T-cell (primary cell): Measurements from ENCODE around the gene PRRC2B. TPM values are rescaled to one million over a fixed set of nuclear protein-coding genes. Genes with fewer than 3 reads are reported as not detected.

Experiments used
- ATAC-seq, 4 experiments: fragments of 200-7000 bp in 3 of 4; fragments of 150-1000 bp in 1 of 4; cut with Tn5 transposase; replicated peaks in 1 of 4; 1 replicate in 3 of 4; 2 replicates in 1 of 4; pipeline ENCODE4 v1.10.0; 2021; ENCODE audit warnings: moderate library complexity in 3 of 4, mild to moderate bottlenecking in 2 of 4, moderate number of reproducible peaks in 1 of 4
- CTCF ChIA-PET, 2 donors: fragments of 300-600 bp; sonication (Branson Sonifier 250); formaldehyde crosslinking; loops; one replicate each; lab custom pipeline; 2022; ENCODE audit warnings: antibody characterized with exemption in 2 of 2; lab: Charles Lee
- POLR2A ChIA-PET, 2 donors: fragments of 300-600 bp; sonication (Branson Sonifier 250); formaldehyde crosslinking; loops; one replicate each; lab custom pipeline; 2022; ENCODE audit warnings: antibody characterized with exemption in 2 of 2; lab: Charles Lee
- DNase-seq, 35 experiments: peaks; one replicate each; pipeline versions ENCODE4 v3.0.0 to v3.0.0-alpha.2; 2013 to 2023
- H3K27ac ChIP-seq: one replicate; pipeline ENCODE4 v1.5.1; 2013; ENCODE audit warnings: low read length
- H3K27me3 ChIP-seq, 2 experiments: replicated peaks in 1 of 2; 1 replicate in 1 of 2; 2 replicates in 1 of 2; pipeline versions ENCODE4 v1.6.1 to v1.7.0; 2013; ENCODE audit warnings: low read length in 1 of 2, mixed read lengths in 1 of 2; ENCODE audit not compliant: control insufficient read depth in 2 of 2, insufficient read depth in 2 of 2; ENCODE audit errors: extremely low read depth in 1 of 2
- H3K36me3 ChIP-seq, 2 donors: 1 replicate in 1 of 2; 2 replicates in 1 of 2; pipeline versions ENCODE4 v1.6.1 to v1.7.0; 2013; ENCODE audit warnings: low read length in 1 of 2; ENCODE audit not compliant: control insufficient read depth in 2 of 2, insufficient read depth in 1 of 2; ENCODE audit errors: extremely low read depth in 1 of 2
- H3K4me1 ChIP-seq, 2 experiments: 1 replicate in 1 of 2; 2 replicates in 1 of 2; pipeline versions ENCODE4 v1.6.1 to v1.7.0; 2013; ENCODE audit warnings: low read length in 2 of 2, mixed read lengths in 1 of 2; ENCODE audit not compliant: insufficient read depth in 2 of 2, control insufficient read depth in 1 of 2; ENCODE audit errors: extremely low read depth in 1 of 2
- H3K4me3 ChIP-seq, 2 donors: 1 replicate in 1 of 2; 2 replicates in 1 of 2; pipeline versions ENCODE4 v1.5.1 to v1.7.0; 2013; ENCODE audit warnings: mild to moderate bottlenecking in 2 of 2, low read length in 1 of 2, moderate library complexity in 1 of 2; ENCODE audit not compliant: control insufficient read depth in 1 of 2; ENCODE audit errors: extremely low read depth in 1 of 2
- H3K9me3 ChIP-seq: 2 replicates; pipeline ENCODE4 v1.7.0; 2013
- H3K27ac Mint-ChIP-seq, 2 donors: one replicate each; pipeline ENCODE4 v1.8.0; 2020 to 2021; ENCODE audit warnings: mild to moderate bottlenecking in 2 of 2, mixed read lengths in 2 of 2
- H3K27me3 Mint-ChIP-seq, 2 donors: one replicate each; pipeline ENCODE4 v1.8.0; 2021 to 2022; ENCODE audit warnings: mixed read lengths in 2 of 2
- H3K36me3 Mint-ChIP-seq: one replicate; pipeline ENCODE4 v1.8.0; 2021; ENCODE audit warnings: mixed read lengths
- H3K4me1 Mint-ChIP-seq, 3 donors: one replicate each; pipeline ENCODE4 v1.8.0; 2020 to 2022; ENCODE audit warnings: mixed read lengths in 3 of 3, mild to moderate bottlenecking in 1 of 3
- H3K4me3 Mint-ChIP-seq, 3 donors: one replicate each; pipeline ENCODE4 v1.8.0; 2020 to 2022; ENCODE audit warnings: mild to moderate bottlenecking in 3 of 3, mixed read lengths in 3 of 3, moderate library complexity in 3 of 3
- H3K9me3 Mint-ChIP-seq, 3 donors: one replicate each; pipeline ENCODE4 v1.8.0; 2020 to 2022; ENCODE audit warnings: mixed read lengths in 3 of 3
- WGBS: methylation state at CpG from one replicate; pipeline ENCODE4 v1.1.5; 2013; ENCODE audit warnings: missing lambda C conversion rate; ENCODE audit not compliant: insufficient coverage; 5-methylcytosine and 5-hydroxymethylcytosine counted together
- total RNA-seq, 35 experiments: library from RNA in 6 of 35; stranded (reverse) in 6 of 35; fragments of 120-200 nt in 1 of 35; gene quantifications; one replicate each; pipeline versions ENCODE4 v1.2.1 to v1.2.4 and lab custom pipeline; 2013 to 2026

PRRC2B gene
- total RNA-seq, 5 donors from 2014 or later (not counting 1 experiment from before 2014, with no cell fraction given) = 259 to 375 (median 370) TPM

DNA sequence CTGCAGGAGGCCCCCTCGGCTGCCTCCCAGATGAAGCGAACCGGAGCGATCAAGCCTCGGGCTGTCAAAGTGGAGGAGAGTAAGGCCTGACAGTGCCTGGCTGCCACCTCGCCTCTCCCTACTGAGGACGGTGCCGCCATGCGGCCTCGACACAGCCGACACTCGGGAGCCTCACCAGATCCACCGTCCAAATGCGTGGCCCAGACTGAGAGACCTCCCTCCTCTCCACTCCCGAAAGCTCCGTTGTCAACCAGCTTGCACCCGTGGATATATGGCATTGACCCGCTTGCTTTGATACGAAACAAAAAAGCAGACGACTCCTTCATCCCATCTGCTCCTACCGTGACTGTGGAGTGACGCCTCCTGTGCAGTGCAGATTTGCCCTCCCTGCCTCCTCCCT lies 101.9 kb downstream of the PRRC2B start:
- Histone ChIP-seq H3K36me3 (peaks cover 46 to 79% of the 10 kb centered on the region in 2 donors), H3K9me3 (no peaks in the 10 kb centered on the region), H3K27ac (no peak overlapping the region), H3K27me3 (no peaks in the 10 kb centered on the region), H3K4me3 (no peak overlapping the region), H3K4me1 (peaks cover 17 to 40% of the 10 kb centered on the region in 2 experiments)
- DNase-seq = no peak
- Mint-ChIP-seq H3K27ac (peak overlapping the region in 1 of 2 donors; percentile 28), H3K4me3 (no peak overlapping the region), H3K36me3 (peaks cover 51% of the 10 kb centered on the region), H3K9me3 (no peaks in the 10 kb centered on the region), H3K27me3 (no peaks in the 10 kb centered on the region), H3K4me1 (peaks cover 32 to 41% (median 37%) of the 10 kb centered on the region in 3 donors)
- no peak for ATAC-seq
- CTCF ChIA-PET = interaction anchor here in 1 of 2 donors (0.7 kb wide), 1 partner anchor 232 kb away, joined by 3 read pairs; no protein-coding TSS in a partner anchor
- WGBS = 94% methylated on average over 16 of the region's 22 CpGs
- POLR2A ChIA-PET = no interaction called here

DNA sequence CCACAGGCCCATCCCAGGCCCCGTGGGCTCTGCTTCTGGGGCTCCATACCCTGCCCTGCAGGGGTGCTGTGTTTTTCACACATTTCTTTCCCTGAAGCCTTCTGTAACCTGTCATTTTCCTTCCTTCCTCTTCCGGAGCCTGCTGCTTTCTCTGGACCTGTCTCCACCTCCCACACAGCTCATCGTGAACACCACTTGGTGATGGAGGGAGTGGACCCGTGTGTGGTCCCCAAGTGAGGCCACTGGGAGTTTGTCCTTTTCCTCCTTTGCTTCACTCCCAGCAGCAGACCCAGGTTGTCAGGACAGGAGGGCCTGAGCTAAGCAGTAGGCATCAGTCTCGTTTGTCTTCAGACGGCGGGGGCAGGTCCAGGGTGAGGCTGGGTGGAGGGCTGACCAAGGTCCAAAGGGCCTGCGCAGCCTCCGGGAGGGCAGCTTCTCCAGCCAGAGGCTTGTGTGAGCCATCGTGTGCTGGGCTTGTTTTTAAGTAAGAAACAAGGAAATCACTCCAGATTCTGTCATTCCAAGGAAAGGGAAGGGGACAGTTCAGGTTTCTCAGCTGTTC lies 103.0 kb downstream of the PRRC2B start:
- H3K27me3 Mint-ChIP-seq = no peaks in the 10 kb centered on the region
- Histone ChIP-seq H3K9me3 (no peaks in the 10 kb centered on the region), H3K27ac (no peak overlapping the region), H3K27me3 (no peaks in the 10 kb centered on the region), H3K36me3 (peaks cover 39 to 67% of the 10 kb centered on the region in 2 donors), H3K4me3 (no peak overlapping the region), H3K4me1 (peaks cover 28 to 51% of the 10 kb centered on the region in 2 experiments)
- POLR2A ChIA-PET = no interaction called here
- DNase-seq = no peak
- WGBS = 96% methylated on average over 5 of the region's 10 CpGs
- H3K27ac Mint-ChIP-seq = peak overlapping the region; percentile 28 to 63
- H3K36me3 Mint-ChIP-seq = peaks cover 42% of the 10 kb centered on the region
- CTCF ChIA-PET = no interaction called here
- no peaks in the 10 kb centered on the region for H3K9me3 Mint-ChIP-seq
- H3K4me3 Mint-ChIP-seq = no peak overlapping the region
- no peak for ATAC-seq
- peaks cover 44 to 52% (median 48%) of the 10 kb centered on the region in 3 donors for H3K4me1 Mint-ChIP-seq

DNA sequence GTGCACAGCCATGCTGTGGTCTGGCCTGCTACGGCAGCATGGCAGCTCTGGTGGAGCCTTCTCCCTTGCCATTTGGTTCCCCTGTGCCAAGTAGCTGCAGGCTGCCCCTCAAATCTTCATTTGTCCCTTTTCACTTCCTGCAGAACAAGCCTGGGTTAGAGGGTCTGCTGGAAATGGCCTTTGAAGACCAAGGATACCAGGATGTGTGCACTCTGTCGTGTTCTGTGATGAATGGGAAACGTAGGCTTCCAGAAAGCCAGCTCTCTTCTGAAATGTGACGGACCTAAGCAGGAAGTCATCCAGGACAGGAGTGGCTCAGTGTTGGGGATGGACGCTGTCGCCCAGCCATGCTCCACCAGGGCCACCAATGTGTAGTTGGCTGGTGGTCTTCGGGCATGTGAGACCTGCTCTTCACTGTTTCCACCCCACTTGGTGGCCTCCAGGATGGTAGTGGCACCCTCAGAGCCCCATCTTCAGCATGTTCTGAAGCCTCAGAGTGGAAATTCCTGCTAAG lies 105.4 kb downstream of the PRRC2B start:
- POLR2A ChIA-PET = no interaction called here
- H3K36me3 Mint-ChIP-seq = peaks cover 20% of the 10 kb centered on the region
- H3K27ac Mint-ChIP-seq = peak overlapping the region; percentile 89 to 95
- peaks cover 61 to 65% (median 62%) of the 10 kb centered on the region in 3 donors for H3K4me1 Mint-ChIP-seq
- H3K27ac ChIP-seq = peak overlapping the region; percentile 76
- no peaks in the 10 kb centered on the region for H3K9me3 Mint-ChIP-seq
- WGBS = 80% methylated on average over 1 of the region's 7 CpGs
- H3K27me3 Mint-ChIP-seq = no peaks in the 10 kb centered on the region
- peaks cover 34 to 71% of the 10 kb centered on the region in 2 experiments for H3K4me1 ChIP-seq
- ATAC-seq = no peak
- H3K4me3 ChIP-seq = no peak overlapping the region
- H3K9me3 ChIP-seq = no peaks in the 10 kb centered on the region
- no peak for DNase-seq
- CTCF ChIA-PET = interaction anchor here in 1 of 2 donors (0.7 to 1.5 kb wide), 2 partner anchors 179 to 260 kb away, joined by 3 to 4 read pairs; no protein-coding TSS in a partner anchor
- peaks cover 22 to 44% of the 10 kb centered on the region in 2 donors for H3K36me3 ChIP-seq
- H3K4me3 Mint-ChIP-seq = peak overlapping the region in 1 of 3 donors; percentile 95
- H3K27me3 ChIP-seq = no peaks in the 10 kb centered on the region

GRCh38 chr9:131500377-131500776 lies 106.5 kb downstream of the PRRC2B start:
- Histone ChIP-seq H3K4me1 (peaks cover 34 to 74% of the 10 kb centered on the region in 2 experiments), H3K4me3 (peak overlapping the region in 1 of 2 donors; percentile 15), H3K27me3 (no peaks in the 10 kb centered on the region), H3K27ac (peak overlapping the region; percentile 76), H3K9me3 (no peaks in the 10 kb centered on the region), H3K36me3 (peaks cover 16 to 34% of the 10 kb centered on the region in 2 donors)
- Mint-ChIP-seq H3K4me3 (peak overlapping the region; percentile 92 to 95 (median 92)), H3K4me1 (peaks cover 70 to 72% (median 70%) of the 10 kb centered on the region in 3 donors), H3K36me3 (peaks cover 15% of the 10 kb centered on the region), H3K27me3 (no peaks in the 10 kb centered on the region), H3K9me3 (no peaks in the 10 kb centered on the region), H3K27ac (peak overlapping the region; percentile 89 to 95)
- POLR2A ChIA-PET = interaction anchor here in 1 of 2 donors (0.6 to 1.0 kb wide), 2 partner anchors 26 to 127 kb away, joined by 3 read pairs; no protein-coding TSS in a partner anchor
- DNase-seq = peak; percentile 36 to 93 (median 79)
- WGBS = 0% methylated on average over 6 of the region's 12 CpGs
- peak; percentile 67 to 82 (median 74) for ATAC-seq
- CTCF ChIA-PET = interaction anchor here (0.5 to 1.5 kb wide), 4 partner anchors 23 to 178 kb away, joined by 3 to 4 read pairs (median 4); no protein-coding TSS in a partner anchor

DNA sequence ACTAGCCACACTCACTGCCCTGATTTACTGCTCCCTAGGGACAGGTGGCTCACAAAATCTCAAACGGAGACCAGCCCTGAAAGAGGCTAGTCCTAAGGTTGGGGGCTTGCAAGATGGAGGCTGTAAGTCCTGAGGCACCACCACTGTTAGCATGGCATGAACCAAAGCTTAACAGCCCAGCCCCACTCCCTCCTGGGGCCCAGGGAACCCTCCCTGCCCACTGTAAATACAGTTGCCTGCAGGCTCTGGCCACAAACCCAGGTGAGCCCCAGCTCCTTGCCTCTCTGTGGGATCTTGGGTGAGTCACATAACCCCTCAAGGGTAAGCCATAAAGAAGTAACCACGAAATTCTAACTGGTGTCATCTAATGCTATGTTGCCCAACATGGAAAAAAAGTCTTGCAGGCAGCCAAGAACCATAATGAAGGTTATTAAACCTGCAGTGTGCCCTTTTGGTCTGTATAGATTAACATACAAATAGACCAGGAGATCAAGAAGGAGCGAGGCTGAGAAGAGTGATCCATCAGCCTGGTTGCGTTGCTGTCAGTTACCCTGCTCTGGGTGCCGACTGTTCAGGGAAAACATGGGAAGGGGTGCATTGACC lies 107.2 kb downstream of the PRRC2B start:
- peaks cover 34 to 74% of the 10 kb centered on the region in 2 experiments for H3K4me1 ChIP-seq
- no peaks in the 10 kb centered on the region for H3K27me3 Mint-ChIP-seq
- H3K27me3 ChIP-seq = no peaks in the 10 kb centered on the region
- WGBS = 84% methylated on average over 3 of the region's 5 CpGs
- CTCF ChIA-PET = interaction anchor here (0.5 to 1.5 kb wide), 4 partner anchors 22 to 177 kb away, joined by 3 to 4 read pairs (median 4); no protein-coding TSS in a partner anchor
- no peaks in the 10 kb centered on the region for H3K9me3 ChIP-seq
- H3K4me3 ChIP-seq = peak overlapping the region in 1 of 2 donors; percentile 12
- DNase-seq = peak in 28 of 35 experiments; percentile 3 to 69 (median 29)
- peaks cover 15% of the 10 kb centered on the region for H3K36me3 Mint-ChIP-seq
- ATAC-seq = peak; percentile 9 to 57 (median 48)
- H3K27ac ChIP-seq = peak overlapping the region; percentile 76
- peak overlapping the region; percentile 92 to 95 (median 92) for H3K4me3 Mint-ChIP-seq
- H3K36me3 ChIP-seq = peaks cover 13 to 27% of the 10 kb centered on the region in 2 donors
- H3K4me1 Mint-ChIP-seq = peaks cover 69 to 74% (median 70%) of the 10 kb centered on the region in 3 donors
- H3K27ac Mint-ChIP-seq = peak overlapping the region; percentile 89 to 95
- H3K9me3 Mint-ChIP-seq = no peaks in the 10 kb centered on the region
- POLR2A ChIA-PET = interaction anchor here in 1 of 2 donors (0.6 to 1.0 kb wide), 2 partner anchors 27 to 128 kb away, joined by 3 read pairs; no protein-coding TSS in a partner anchor
